CD4-positive, alpha-beta T cell (primary cell): ENCODE measurements around the gene WWC2. TPM values are rescaled to one million over a fixed set of nuclear protein-coding genes. Genes with fewer than 3 reads are reported as not detected.

ENCODE experiments used
- ATAC-seq: fragments of 200-7000 bp; cut with Tn5 transposase; one replicate; pipeline ENCODE4 v1.10.0; 2022; ENCODE audit warnings: mild to moderate bottlenecking; ENCODE audit not compliant: poor library complexity
- CTCF ChIA-PET: fragments of 350-600 bp; sonication (Branson Sonifier 250); formaldehyde crosslinking; loops from one replicate; lab custom pipeline; 2021; ENCODE audit warnings: antibody characterized with exemption, inconsistent platforms; lab: Charles Lee
- POLR2A ChIA-PET: fragments of 350-600 bp; sonication (Branson Sonifier 250); formaldehyde crosslinking; loops from one replicate; lab custom pipeline; 2021; ENCODE audit warnings: antibody characterized with exemption, inconsistent platforms; lab: Charles Lee
- DNase-seq, 14 experiments: peaks; one replicate each; pipeline ENCODE4 v3.0.0-alpha.2; 2013 to 2020; ENCODE audit warnings: mixed read lengths in 2 of 14
- H3K27ac ChIP-seq, 2 donors: one replicate each; pipeline versions ENCODE4 v1.5.1 to v1.7.0; 2013; ENCODE audit warnings: low read length in 2 of 2, low read depth in 1 of 2, mild to moderate bottlenecking in 1 of 2
- H3K27me3 ChIP-seq, 2 experiments: 1 replicate in 1 of 2; 2 replicates in 1 of 2; pipeline versions ENCODE4 v1.6.1 to v1.7.0; 2013; ENCODE audit warnings: low read length in 2 of 2, control low read depth in 1 of 2, mild to moderate bottlenecking in 1 of 2, moderate library complexity in 1 of 2; ENCODE audit not compliant: insufficient read depth in 2 of 2, control insufficient read depth in 1 of 2
- H3K36me3 ChIP-seq: one replicate; pipeline ENCODE4 v1.6.1; 2013; ENCODE audit warnings: low read length, control low read depth; ENCODE audit not compliant: insufficient read depth
- H3K4me1 ChIP-seq: one replicate; pipeline ENCODE4 v1.6.1; 2013; ENCODE audit warnings: low read length, control low read depth; ENCODE audit not compliant: insufficient read depth
- H3K4me3 ChIP-seq: one replicate; pipeline ENCODE4 v1.5.1; 2013; ENCODE audit warnings: mild to moderate bottlenecking, low read length, moderate library complexity
- H3K9me3 ChIP-seq, 2 experiments: 1 replicate in 1 of 2; 2 replicates in 1 of 2; pipeline versions ENCODE4 v1.6.1 to v1.7.0; 2013; ENCODE audit warnings: low read length in 2 of 2, mild to moderate bottlenecking in 2 of 2, control low read depth in 1 of 2, moderate library complexity in 1 of 2; ENCODE audit not compliant: control insufficient read depth in 1 of 2, insufficient read depth in 1 of 2
- H3K27ac Mint-ChIP-seq: one replicate; pipeline ENCODE4 v1.8.0; 2020; ENCODE audit warnings: mixed read lengths
- H3K27me3 Mint-ChIP-seq: one replicate; pipeline ENCODE4 v1.8.0; 2021; ENCODE audit warnings: mixed read lengths
- H3K36me3 Mint-ChIP-seq: one replicate; pipeline ENCODE4 v1.8.0; 2021; ENCODE audit warnings: low read depth, mixed read lengths
- H3K4me1 Mint-ChIP-seq: one replicate; pipeline ENCODE4 v1.8.0; 2021; ENCODE audit warnings: low read depth, mixed read lengths
- H3K4me3 Mint-ChIP-seq: one replicate; pipeline ENCODE4 v1.8.0; 2020; ENCODE audit warnings: mild to moderate bottlenecking, mixed read lengths
- H3K9me3 Mint-ChIP-seq: one replicate; pipeline ENCODE4 v1.8.0; 2020; ENCODE audit warnings: mixed read lengths
- intact Hi-C, 2 experiments: fragments of 100-400 bp; cut with DNase I in 1 of 2; cut with micrococcal nuclease in 1 of 2; formaldehyde crosslinking; loops; one replicate each; pipeline versions ENCODE4 v1.15.1 to v1.9.0; 2023 to 2025; cut with DNase I, micrococcal nuclease
- total RNA-seq, 174 experiments: library from RNA in 2 of 174; stranded (reverse) in 2 of 174; gene quantifications; one replicate each; pipeline ENCODE4 v1.2.3 and lab custom pipeline; 2021 to 2026
- TF ChIP-seq, protein P1 (sequence below): fragments of 200-600 bp; IDR thresholded peaks from one replicate; pipeline ENCODE4 v1.8.0; 2022; ENCODE audit warnings: antibody characterized with exemption, mild to moderate bottlenecking

WWC2 gene
- total RNA-seq, 2 experiments from 2014 or later = 4.1 to 4.9 TPM

DNA sequence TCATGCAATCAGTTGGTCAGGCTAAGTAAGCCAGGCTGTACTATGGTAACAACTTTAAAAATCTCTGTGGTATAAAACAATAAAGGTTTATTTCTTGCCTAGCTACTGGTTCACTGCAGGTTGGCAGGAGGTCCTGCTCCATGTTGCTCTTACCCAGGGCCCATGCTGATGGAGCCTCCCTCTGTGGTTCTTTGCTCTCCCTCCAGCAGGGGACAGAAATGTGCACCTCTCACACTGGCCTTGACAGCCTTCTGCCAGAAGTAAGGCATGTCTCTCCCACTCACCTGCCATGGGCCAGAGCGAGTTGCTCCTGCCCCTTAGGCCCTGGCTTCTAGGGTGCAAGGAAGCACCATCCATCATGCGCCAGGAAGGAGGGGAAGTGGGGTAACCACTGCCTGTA, 189.9 kb downstream of the WWC2 start:
- TF ChIP-seq, protein P1, sequence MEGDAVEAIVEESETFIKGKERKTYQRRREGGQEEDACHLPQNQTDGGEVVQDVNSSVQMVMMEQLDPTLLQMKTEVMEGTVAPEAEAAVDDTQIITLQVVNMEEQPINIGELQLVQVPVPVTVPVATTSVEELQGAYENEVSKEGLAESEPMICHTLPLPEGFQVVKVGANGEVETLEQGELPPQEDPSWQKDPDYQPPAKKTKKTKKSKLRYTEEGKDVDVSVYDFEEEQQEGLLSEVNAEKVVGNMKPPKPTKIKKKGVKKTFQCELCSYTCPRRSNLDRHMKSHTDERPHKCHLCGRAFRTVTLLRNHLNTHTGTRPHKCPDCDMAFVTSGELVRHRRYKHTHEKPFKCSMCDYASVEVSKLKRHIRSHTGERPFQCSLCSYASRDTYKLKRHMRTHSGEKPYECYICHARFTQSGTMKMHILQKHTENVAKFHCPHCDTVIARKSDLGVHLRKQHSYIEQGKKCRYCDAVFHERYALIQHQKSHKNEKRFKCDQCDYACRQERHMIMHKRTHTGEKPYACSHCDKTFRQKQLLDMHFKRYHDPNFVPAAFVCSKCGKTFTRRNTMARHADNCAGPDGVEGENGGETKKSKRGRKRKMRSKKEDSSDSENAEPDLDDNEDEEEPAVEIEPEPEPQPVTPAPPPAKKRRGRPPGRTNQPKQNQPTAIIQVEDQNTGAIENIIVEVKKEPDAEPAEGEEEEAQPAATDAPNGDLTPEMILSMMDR = no peak
- Mint-ChIP-seq H3K27me3 (peaks cover 6% of the 10 kb centered on the region), H3K27ac (no peak overlapping the region), H3K4me1 (no peaks in the 10 kb centered on the region), H3K9me3 (no peaks in the 10 kb centered on the region), H3K4me3 (no peak overlapping the region), H3K36me3 (peaks cover 21% of the 10 kb centered on the region)
- intact Hi-C loops = loop anchor here in 1 of 2 experiments (10.0 kb wide), 1 partner anchor 106 kb away; no protein-coding TSS in a partner anchor
- ChIA-PET CTCF (no interaction called here), POLR2A (no interaction called here)
- DNase-seq = no peak
- no peaks in the 10 kb centered on the region for H3K9me3 ChIP-seq
- no peak for ATAC-seq
- H3K36me3 ChIP-seq = no peaks in the 10 kb centered on the region
- no peaks in the 10 kb centered on the region for H3K4me1 ChIP-seq
- no peak overlapping the region for H3K27ac ChIP-seq
- H3K4me3 ChIP-seq = no peak overlapping the region
- no peaks in the 10 kb centered on the region for H3K27me3 ChIP-seq

DNA sequence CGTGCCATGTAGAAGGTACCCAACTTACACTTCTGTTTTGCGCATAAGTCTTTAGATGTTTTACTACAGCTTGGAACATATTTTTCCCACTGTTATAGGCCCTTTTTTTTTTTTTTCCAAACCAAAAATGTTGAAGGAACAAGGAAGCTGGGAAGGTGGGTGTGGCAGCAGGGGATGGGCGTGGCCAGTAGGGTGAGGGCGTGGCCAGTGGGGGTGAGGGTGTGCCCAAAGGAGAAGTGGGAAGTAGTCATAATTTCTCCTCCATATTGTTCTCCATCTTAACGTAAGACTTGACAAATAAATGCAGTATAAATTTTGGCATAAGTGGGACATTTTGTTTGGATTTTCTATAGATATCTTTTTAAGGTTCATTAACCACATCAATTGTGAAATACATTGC, 190.6 kb downstream of the WWC2 start:
- Histone ChIP-seq H3K4me1 (no peaks in the 10 kb centered on the region), H3K27me3 (no peaks in the 10 kb centered on the region), H3K27ac (no peak overlapping the region), H3K4me3 (no peak overlapping the region), H3K36me3 (no peaks in the 10 kb centered on the region), H3K9me3 (no peaks in the 10 kb centered on the region)
- Mint-ChIP-seq H3K4me3 (no peak overlapping the region), H3K27ac (no peak overlapping the region), H3K27me3 (no peaks in the 10 kb centered on the region), H3K4me1 (no peaks in the 10 kb centered on the region), H3K36me3 (peaks cover 17% of the 10 kb centered on the region), H3K9me3 (no peaks in the 10 kb centered on the region)
- no peak for DNase-seq
- intact Hi-C loops = loop anchor here in 1 of 2 experiments (10.0 kb wide), 1 partner anchor 105 kb away; no protein-coding TSS in a partner anchor
- TF ChIP-seq, protein P1 = no peak
- no peak for ATAC-seq
- CTCF ChIA-PET = no interaction called here
- POLR2A ChIA-PET = no interaction called here

DNA sequence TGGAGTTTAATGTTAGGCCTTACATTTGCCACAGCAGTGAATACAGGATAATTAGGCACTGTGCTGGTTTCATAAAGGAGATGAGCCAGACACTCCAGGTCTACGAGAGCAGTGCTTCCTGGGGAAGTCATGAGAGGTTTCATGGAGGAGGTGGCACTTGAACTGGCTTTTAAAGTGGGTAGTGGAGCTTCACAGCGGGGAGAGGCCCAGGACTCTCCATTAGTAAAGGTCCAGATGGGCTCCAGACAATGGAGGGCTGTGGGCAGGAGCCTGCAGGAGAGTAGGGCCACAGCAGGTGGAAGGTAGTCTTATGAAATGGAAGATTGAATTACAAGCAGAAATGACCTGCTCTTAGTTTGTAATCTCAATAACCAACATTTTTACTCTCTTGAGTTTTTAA, 192.0 kb downstream of the WWC2 start:
- no peak overlapping the region for H3K27ac ChIP-seq
- H3K36me3 ChIP-seq = no peaks in the 10 kb centered on the region
- TF ChIP-seq, protein P1 = no peak
- H3K27ac Mint-ChIP-seq = no peak overlapping the region
- ChIA-PET CTCF (no interaction called here), POLR2A (no interaction called here)
- intact Hi-C loops = no loop called here
- H3K9me3 ChIP-seq = no peaks in the 10 kb centered on the region
- no peaks in the 10 kb centered on the region for H3K27me3 ChIP-seq
- no peaks in the 10 kb centered on the region for H3K9me3 Mint-ChIP-seq
- no peak for DNase-seq
- H3K4me3 Mint-ChIP-seq = no peak overlapping the region
- no peak overlapping the region for H3K4me3 ChIP-seq
- no peaks in the 10 kb centered on the region for H3K27me3 Mint-ChIP-seq
- no peaks in the 10 kb centered on the region for H3K4me1 Mint-ChIP-seq
- peaks cover 15% of the 10 kb centered on the region for H3K36me3 Mint-ChIP-seq
- no peaks in the 10 kb centered on the region for H3K4me1 ChIP-seq
- no peak for ATAC-seq
